GM12878 (cell line): ENCODE measurements around the gene LRRC70. TPM values are rescaled to one million over a fixed set of nuclear protein-coding genes. Genes with fewer than 3 reads are reported as not detected.

ENCODE experiments used
- ATAC-seq: fragments of 200-7000 bp; cut with Tn5 transposase; 3 replicates; pipeline ENCODE4 v1.9.1; 2020; ENCODE audit warnings: mild to moderate bottlenecking, moderate library complexity
- BruUV-seq: library from RNA; stranded (reverse); fragments of 400-500 nt; replicated peaks from 2 replicates; lab custom pipeline; 2021; lab: Mats Ljungman, UMichigan
- CTCF ChIA-PET: fragments of 300-600 bp; sonication (Branson Sonifier 250); formaldehyde crosslinking; extraction: SDS; loops from one replicate; lab custom pipeline; 2021; ENCODE audit warnings: inconsistent platforms; lab: Yijun Ruan, JAX
- POLR2A ChIA-PET: fragments of 350-600 bp; formaldehyde crosslinking; extraction: SDS; loops from one replicate; lab custom pipeline; 2021; ENCODE audit warnings: inconsistent platforms; lab: Charles Lee
- RAD21 ChIA-PET: fragments of 300-600 bp; sonication (Branson Sonifier 250); formaldehyde crosslinking; loops from one replicate; lab custom pipeline; 2023; ENCODE audit warnings: antibody characterized with exemption; ENCODE audit not compliant: unreplicated experiment; lab: Charles Lee
- SMC1A ChIA-PET: fragments of 300-600 bp; sonication (Branson Sonifier 250); formaldehyde crosslinking; loops from one replicate; lab custom pipeline; 2023; ENCODE audit not compliant: unreplicated experiment, uncharacterized antibody; lab: Charles Lee
- DNase-seq: peaks from one replicate; pipeline ENCODE4 v3.0.0-alpha.2; 2011; ENCODE audit warnings: low read depth, low spot score
- FAIRE-seq: peaks from 3 replicates; lab custom pipeline; 2011; peaks lifted over from hg19 to GRCh38; lab: Jason Lieb, UNC
- H2AFZ ChIP-seq: 2 replicates; pipeline ENCODE4 v1.6.0; 2011; ENCODE audit warnings: low read depth, low read length, control low read depth; ENCODE audit not compliant: control insufficient read depth
- H3K27ac ChIP-seq: 2 replicates; pipeline ENCODE4 v1.5.1; 2011; ENCODE audit warnings: control low read depth; ENCODE audit not compliant: control insufficient read depth, insufficient read depth
- H3K27me3 ChIP-seq, 2 experiments: replicated peaks in 1 of 2; 2 replicates each; pipeline versions ENCODE4 v1.6.0 to v1.6.1; 2011; ENCODE audit warnings: low read length in 1 of 2; ENCODE audit not compliant: control insufficient read depth in 2 of 2, insufficient read depth in 2 of 2
- H3K36me3 ChIP-seq, 2 experiments: 2 replicates each; pipeline ENCODE4 v1.5.1; 2011; ENCODE audit warnings: low read length in 1 of 2; ENCODE audit not compliant: control insufficient read depth in 2 of 2, insufficient read depth in 2 of 2
- H3K4me1 ChIP-seq: 2 replicates; pipeline ENCODE4 v1.6.1; 2011; ENCODE audit warnings: mild to moderate bottlenecking, low read length, moderate library complexity, mixed read lengths; ENCODE audit not compliant: control insufficient read depth, insufficient read depth
- H3K4me2 ChIP-seq: 2 replicates; pipeline ENCODE4 v1.6.0; 2011; ENCODE audit warnings: control low read depth; ENCODE audit not compliant: control insufficient read depth, insufficient read depth
- H3K4me3 ChIP-seq: fragments of 200-600 bp; sonication (generic); 2 replicates; pipeline ENCODE4 v1.5.1; 2016
- H3K79me2 ChIP-seq: 2 replicates; pipeline ENCODE4 v1.6.0; 2011; ENCODE audit warnings: low read length; ENCODE audit not compliant: control insufficient read depth, insufficient read depth
- H3K9ac ChIP-seq: 2 replicates; pipeline ENCODE4 v1.8.0; 2011; ENCODE audit warnings: low read length, control low read depth, mixed read lengths; ENCODE audit not compliant: control insufficient read depth, insufficient read depth
- H3K9me3 ChIP-seq: replicated peaks from 3 replicates; pipeline ENCODE4 v1.5.1; 2011; ENCODE audit warnings: mild to moderate bottlenecking, low read length; ENCODE audit not compliant: control insufficient read depth, insufficient read depth
- H4K20me1 ChIP-seq: 2 replicates; pipeline ENCODE4 v1.6.0; 2011; ENCODE audit not compliant: control insufficient read depth, insufficient read depth
- GABPA ChIP-seq: IDR thresholded peaks from 2 replicates; pipeline ENCODE4 v1.6.1; 2014; ENCODE audit warnings: antibody characterized with exemption, low read depth, mild to moderate bottlenecking, inconsistent platforms
- IRF4 ChIP-seq: IDR thresholded peaks from 2 replicates; pipeline ENCODE4 v1.6.1; 2011; ENCODE audit warnings: low read depth, low read length
- NFYA ChIP-seq: IDR thresholded peaks from 2 replicates; pipeline ENCODE4 v1.6.1; 2011; ENCODE audit warnings: low read depth, mild to moderate bottlenecking, low read length, improper control_type of control experiment, borderline replicate concordance
- ZNF384 ChIP-seq: IDR thresholded peaks from 2 replicates; pipeline ENCODE4 v1.6.1; 2012; ENCODE audit warnings: low read depth, mild to moderate bottlenecking, low read length, improper control_type of control experiment, borderline replicate concordance
- WGBS: methylation state at CpG from one replicate; pipeline ENCODE4 v1.1.6; 2016; ENCODE audit warnings: low lambda C conversion rate; ENCODE audit not compliant: insufficient replicate concordance, insufficient coverage; ENCODE audit errors: missing lambda C conversion rate; 5-methylcytosine and 5-hydroxymethylcytosine counted together
- in situ Hi-C: fragments of 300-500 bp; cut with MboI; formaldehyde crosslinking; loops from 9 replicates; pipeline ENCODE4 v1.14.3; 2018; ENCODE audit warnings: mixed read lengths
- intact Hi-C: fragments of 100-400 bp; cut with micrococcal nuclease; formaldehyde crosslinking; loops from one replicate; pipeline ENCODE4 v1.14.2; 2022; ENCODE audit not compliant: unreplicated experiment
- polyA plus RNA-seq, 11 experiments: library from polyadenylated mRNA; depleted of rRNA in 4 of 11; unstranded in 6 of 11; stranded (reverse) in 5 of 11; fragments of >200 nt; fragmentation: Nextera tagmentation in 4 of 11; fragmentation: Illumina TruSeq in 1 of 11; extraction: Ambion mirVana in 4 of 11; extraction: Trizol in 1 of 11; gene quantifications; 1 replicate in 1 of 11; 2 replicates in 10 of 11; pipeline versions ENCODE4 v1.2.1 to v1.2.3, GENCODE V29; 2011 to 2016; ENCODE audit warnings: inconsistent platforms in 2 of 11, missing spikeins in 2 of 11, low read depth in 1 of 11
- total RNA-seq, 4 experiments: library from RNA; depleted of rRNA in 3 of 4; stranded (reverse); fragments of >200 nt in 3 of 4; fragmentation: Illumina TruSeq in 1 of 4; extraction: Trizol in 1 of 4; gene quantifications; 2 replicates each; pipeline versions ENCODE4 v1.2.1 to v1.2.3, GENCODE V29; 2013 to 2021
- TF ChIP-seq, protein P1 (sequence below): fragments of 450-650 bp; IDR thresholded peaks from 2 replicates; pipeline ENCODE4 v1.6.1; 2017; ENCODE audit warnings: mild to moderate bottlenecking, low read depth, inconsistent platforms; ENCODE audit not compliant: poor library complexity, severe bottlenecking

LRRC70 gene
- total and polyA plus RNA-seq, 10 of the 15 experiments (the other 5 are each of a cell fraction or from before 2014, with no cell fraction given) = 0.35 to 1.5 (median 0.84) TPM

DNA sequence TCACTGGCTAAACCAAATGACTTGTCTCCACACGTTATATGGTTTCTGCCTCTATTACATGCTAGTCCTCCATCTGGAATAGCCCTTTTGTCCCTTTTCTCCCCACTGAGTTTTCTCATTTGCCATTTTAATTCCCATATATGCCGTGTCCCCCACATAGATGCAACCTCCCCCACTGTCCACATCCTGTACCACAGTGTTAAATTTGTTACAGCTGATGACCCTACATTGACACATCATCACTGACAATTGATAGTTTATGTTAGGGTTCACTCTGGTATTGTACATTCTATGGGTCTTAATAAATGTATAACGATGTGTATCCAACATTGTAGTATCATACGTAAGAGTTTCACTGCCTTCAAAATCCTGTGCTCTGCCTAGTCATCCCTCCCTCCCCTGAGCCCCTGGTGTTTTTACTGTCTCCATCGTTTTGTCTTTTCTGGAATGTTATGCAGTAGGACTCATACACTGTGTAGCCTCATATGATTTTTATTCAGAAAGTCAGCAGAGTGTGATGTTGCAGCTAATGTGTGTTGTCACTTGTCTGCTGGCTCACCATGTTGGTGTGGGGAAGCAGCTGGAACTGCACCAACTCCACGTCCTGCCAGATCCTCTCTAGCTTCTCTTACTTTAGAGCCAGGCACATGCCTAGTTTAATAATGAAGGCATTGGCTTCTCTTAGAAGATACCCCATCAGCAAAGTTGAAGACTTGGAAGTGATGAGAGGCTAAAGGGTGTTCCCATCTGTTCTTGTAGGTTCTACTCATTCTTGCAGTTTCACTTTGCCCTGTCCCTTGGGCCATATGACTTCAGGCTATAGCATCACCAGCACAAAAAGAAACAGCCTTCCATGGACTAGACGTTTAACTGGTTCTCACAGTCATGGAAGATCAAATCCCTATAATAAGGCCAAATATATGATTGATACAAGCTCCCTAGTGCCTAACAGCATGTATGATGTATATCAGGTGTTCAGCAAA lies 30.2 kb downstream of the LRRC70 start:
- intact Hi-C loops = no loop called here
- no peak overlapping the region for H3K4me3 ChIP-seq
- peaks cover 0 to 1% of the 10 kb centered on the region in 2 experiments; a peak in 2 of 4 replicates for H3K36me3 ChIP-seq
- POLR2A ChIA-PET = no interaction called here
- WGBS = 96% methylated on average over 7 of the region's 7 CpGs
- TF ChIP-seq, protein P1, sequence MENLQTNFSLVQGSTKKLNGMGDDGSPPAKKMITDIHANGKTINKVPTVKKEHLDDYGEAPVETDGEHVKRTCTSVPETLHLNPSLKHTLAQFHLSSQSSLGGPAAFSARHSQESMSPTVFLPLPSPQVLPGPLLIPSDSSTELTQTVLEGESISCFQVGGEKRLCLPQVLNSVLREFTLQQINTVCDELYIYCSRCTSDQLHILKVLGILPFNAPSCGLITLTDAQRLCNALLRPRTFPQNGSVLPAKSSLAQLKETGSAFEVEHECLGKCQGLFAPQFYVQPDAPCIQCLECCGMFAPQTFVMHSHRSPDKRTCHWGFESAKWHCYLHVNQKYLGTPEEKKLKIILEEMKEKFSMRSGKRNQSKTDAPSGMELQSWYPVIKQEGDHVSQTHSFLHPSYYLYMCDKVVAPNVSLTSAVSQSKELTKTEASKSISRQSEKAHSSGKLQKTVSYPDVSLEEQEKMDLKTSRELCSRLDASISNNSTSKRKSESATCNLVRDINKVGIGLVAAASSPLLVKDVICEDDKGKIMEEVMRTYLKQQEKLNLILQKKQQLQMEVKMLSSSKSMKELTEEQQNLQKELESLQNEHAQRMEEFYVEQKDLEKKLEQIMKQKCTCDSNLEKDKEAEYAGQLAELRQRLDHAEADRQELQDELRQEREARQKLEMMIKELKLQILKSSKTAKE = no peak
- no peak for TF ChIP-seq NFYA
- no peak for TF ChIP-seq GABPA
- TF ChIP-seq IRF4 = no peak
- no peak for TF ChIP-seq ZNF384
- no peak overlapping the region for H2AFZ ChIP-seq
- H3K27me3 ChIP-seq = no peaks in the 10 kb centered on the region
- no peak for ATAC-seq
- in situ Hi-C loops = no loop called here
- no peak for FAIRE-seq
- no peak for DNase-seq
- SMC1A ChIA-PET = interaction anchor here (1.0 to 1.3 kb wide), 2 partner anchors 13 to 22 kb away, joined by 3 read pairs; no protein-coding TSS in a partner anchor
- no peak overlapping the region for H3K9ac ChIP-seq
- RAD21 ChIA-PET = no interaction called here
- H3K9me3 ChIP-seq = no peaks in the 10 kb centered on the region
- H4K20me1 ChIP-seq = no peaks in the 10 kb centered on the region
- H3K79me2 ChIP-seq = no peaks in the 10 kb centered on the region
- no peak overlapping the region for H3K4me2 ChIP-seq
- CTCF ChIA-PET = interaction anchor here (1.5 kb wide), 1 partner anchor 148 kb away, joined by 4 read pairs; no protein-coding TSS in a partner anchor
- no TSS peak for BruUV-seq
- no peaks in the 10 kb centered on the region for H3K4me1 ChIP-seq
- no peak overlapping the region for H3K27ac ChIP-seq
